DOHH2 (cell line): ENCODE measurements around the gene CIB4.

Source experiments
- H3F3A ChIP-seq: fragments of 200-600 bp; sonication (generic), shearing (Covaris generic); 2 replicates; pipeline ENCODE4 v1.6.0; 2016; ENCODE audit warnings: antibody characterized with exemption, mild to moderate bottlenecking; ENCODE audit not compliant: control insufficient read depth, insufficient read depth
- H3K27ac ChIP-seq: fragments of 200-600 bp; sonication (generic); 2 replicates; pipeline ENCODE4 v1.5.1; 2014; ENCODE audit warnings: low read depth, mild to moderate bottlenecking, low read length, moderate library complexity
- H3K27me3 ChIP-seq: fragments of 200-600 bp; sonication (generic); 2 replicates; pipeline ENCODE4 v1.6.1; 2014; ENCODE audit warnings: mild to moderate bottlenecking, low read length, mixed read lengths; ENCODE audit not compliant: control insufficient read depth
- H3K36me3 ChIP-seq: fragments of 200-600 bp; sonication (generic); 2 replicates; pipeline ENCODE4 v1.6.1; 2014; ENCODE audit warnings: mild to moderate bottlenecking, low read length, moderate library complexity, mixed read lengths; ENCODE audit not compliant: control insufficient read depth
- H3K4me1 ChIP-seq: fragments of 200-600 bp; sonication (generic); 2 replicates; pipeline ENCODE4 v1.6.1; 2014; ENCODE audit warnings: mild to moderate bottlenecking, low read length, mixed read lengths; ENCODE audit not compliant: control insufficient read depth
- H3K4me2 ChIP-seq: fragments of 200-600 bp; sonication (generic); 2 replicates; pipeline ENCODE4 v1.6.0; 2014; ENCODE audit warnings: mild to moderate bottlenecking, low read length, moderate library complexity
- H3K4me3 ChIP-seq: fragments of 200-600 bp; sonication (generic); 2 replicates; pipeline ENCODE4 v1.5.1; 2014; ENCODE audit warnings: mild to moderate bottlenecking, low read length, mixed read lengths
- H3K79me2 ChIP-seq: fragments of 200-600 bp; sonication (generic); 2 replicates; pipeline ENCODE4 v1.6.1; 2014; ENCODE audit warnings: mild to moderate bottlenecking, low read length, mixed read lengths; ENCODE audit not compliant: control insufficient read depth
- H3K9me2 ChIP-seq: fragments of 200-600 bp; sonication (generic); replicated peaks from 2 replicates; pipeline ENCODE4 v1.6.1; 2014; ENCODE audit warnings: mild to moderate bottlenecking, low read length, mixed read lengths; ENCODE audit not compliant: control insufficient read depth
- H3K9me3 ChIP-seq: fragments of 200-600 bp; sonication (generic); 2 replicates; pipeline ENCODE4 v1.6.1; 2014; ENCODE audit warnings: antibody characterized with exemption, low read length, mixed read lengths; ENCODE audit not compliant: control insufficient read depth, insufficient read depth
- H4K20me1 ChIP-seq: fragments of 200-600 bp; sonication (generic); 2 replicates; pipeline ENCODE4 v1.6.0; 2014; ENCODE audit warnings: low read depth, mild to moderate bottlenecking, antibody characterized with exemption, low read length, moderate library complexity; ENCODE audit not compliant: control insufficient read depth, insufficient read depth
- EZH2phosphoT487 ChIP-seq: fragments of 200-600 bp; sonication (generic); IDR thresholded peaks from 2 replicates; pipeline ENCODE4 v1.6.1; 2017; ENCODE audit warnings: borderline replicate concordance, mild to moderate bottlenecking, antibody characterized with exemption, low read length, moderate library complexity, mixed read lengths
- TF ChIP-seq, protein P1 (sequence below): fragments of 200-600 bp; sonication (generic); IDR thresholded peaks from one replicate; pipeline ENCODE4 v1.5.1; 2014; ENCODE audit warnings: antibody characterized with exemption, mild to moderate bottlenecking, low read depth, low read length; ENCODE audit not compliant: poor library complexity, severe bottlenecking

The CIB4 gene

DNA sequence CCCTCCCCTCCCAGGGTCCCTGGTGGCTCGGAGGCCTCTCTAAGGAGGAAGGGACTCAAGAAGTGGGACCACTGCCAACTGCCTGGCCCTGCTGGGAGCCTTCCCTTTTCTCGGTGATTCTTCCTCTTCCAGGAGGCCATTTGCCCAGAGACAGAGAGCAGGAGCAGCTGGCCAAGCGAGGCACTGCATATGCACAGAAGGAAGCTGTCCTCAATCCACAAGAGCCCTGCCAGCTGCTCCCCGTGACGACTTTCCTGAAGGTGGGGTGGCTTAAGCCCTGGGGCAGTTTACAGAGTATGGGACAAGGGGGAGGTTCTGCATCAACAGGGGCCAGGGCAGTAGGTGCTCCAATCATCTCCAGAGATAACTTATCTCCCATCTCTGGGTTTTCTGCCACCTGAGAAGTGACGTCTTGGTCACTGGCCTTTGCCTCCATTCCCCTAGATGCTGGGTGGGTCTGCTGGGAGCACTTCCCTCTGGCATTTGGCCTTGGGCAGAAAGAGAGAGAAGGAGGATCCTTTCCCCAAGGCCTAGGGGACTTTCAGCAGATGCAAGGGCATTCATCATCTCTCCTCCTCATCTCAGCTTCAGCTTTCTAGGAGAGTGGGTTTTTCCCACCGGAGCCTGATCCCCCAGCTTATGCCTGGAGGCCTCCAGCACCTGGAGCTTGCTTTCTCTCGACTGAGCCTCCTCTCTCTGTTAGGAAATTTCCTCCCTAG, 28.5 kb downstream of the CIB4 start:
- H3K4me3 ChIP-seq, result no peak overlapping the region
- TF ChIP-seq EZH2phosphoT487, result no peak
- TF ChIP-seq, protein P1, sequence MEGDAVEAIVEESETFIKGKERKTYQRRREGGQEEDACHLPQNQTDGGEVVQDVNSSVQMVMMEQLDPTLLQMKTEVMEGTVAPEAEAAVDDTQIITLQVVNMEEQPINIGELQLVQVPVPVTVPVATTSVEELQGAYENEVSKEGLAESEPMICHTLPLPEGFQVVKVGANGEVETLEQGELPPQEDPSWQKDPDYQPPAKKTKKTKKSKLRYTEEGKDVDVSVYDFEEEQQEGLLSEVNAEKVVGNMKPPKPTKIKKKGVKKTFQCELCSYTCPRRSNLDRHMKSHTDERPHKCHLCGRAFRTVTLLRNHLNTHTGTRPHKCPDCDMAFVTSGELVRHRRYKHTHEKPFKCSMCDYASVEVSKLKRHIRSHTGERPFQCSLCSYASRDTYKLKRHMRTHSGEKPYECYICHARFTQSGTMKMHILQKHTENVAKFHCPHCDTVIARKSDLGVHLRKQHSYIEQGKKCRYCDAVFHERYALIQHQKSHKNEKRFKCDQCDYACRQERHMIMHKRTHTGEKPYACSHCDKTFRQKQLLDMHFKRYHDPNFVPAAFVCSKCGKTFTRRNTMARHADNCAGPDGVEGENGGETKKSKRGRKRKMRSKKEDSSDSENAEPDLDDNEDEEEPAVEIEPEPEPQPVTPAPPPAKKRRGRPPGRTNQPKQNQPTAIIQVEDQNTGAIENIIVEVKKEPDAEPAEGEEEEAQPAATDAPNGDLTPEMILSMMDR, result no peak
- H3K9me3 ChIP-seq, result no peaks in the 10 kb centered on the region
- no peaks in the 10 kb centered on the region for H3F3A ChIP-seq
- H3K4me2 ChIP-seq, result no peak overlapping the region
- H3K36me3 ChIP-seq, result no peaks in the 10 kb centered on the region
- H3K79me2 ChIP-seq, result no peaks in the 10 kb centered on the region
- H3K27ac ChIP-seq, result no peak overlapping the region
- H3K4me1 ChIP-seq, result peaks cover 11% of the 10 kb centered on the region
- no peaks in the 10 kb centered on the region for H3K9me2 ChIP-seq
- peaks cover 3% of the 10 kb centered on the region; the same call in 1 of the 2 replicates for H3K27me3 ChIP-seq
- H4K20me1 ChIP-seq, result no peaks in the 10 kb centered on the region

DNA sequence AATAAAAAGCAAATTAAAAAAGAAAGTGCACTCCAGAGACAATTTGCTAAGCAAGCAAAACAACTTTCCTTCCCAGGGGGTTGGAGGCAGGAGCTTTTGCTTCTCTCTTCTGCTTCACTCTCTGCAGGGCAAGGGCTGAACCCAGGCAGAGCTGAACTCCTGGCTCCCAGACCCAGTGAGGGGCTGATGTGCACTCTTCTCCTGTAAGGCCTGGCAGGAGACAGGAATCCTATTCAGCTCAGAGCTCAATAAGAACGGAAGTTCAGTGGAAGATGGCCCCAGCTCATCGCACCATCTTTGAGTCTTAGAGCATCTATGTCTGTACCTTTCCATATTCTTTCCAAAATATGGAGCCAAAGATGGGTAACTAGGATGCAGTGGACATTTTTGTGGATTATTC, 29.1 kb downstream of the CIB4 start:
- H3K4me1 ChIP-seq, result peaks cover 11% of the 10 kb centered on the region

DNA sequence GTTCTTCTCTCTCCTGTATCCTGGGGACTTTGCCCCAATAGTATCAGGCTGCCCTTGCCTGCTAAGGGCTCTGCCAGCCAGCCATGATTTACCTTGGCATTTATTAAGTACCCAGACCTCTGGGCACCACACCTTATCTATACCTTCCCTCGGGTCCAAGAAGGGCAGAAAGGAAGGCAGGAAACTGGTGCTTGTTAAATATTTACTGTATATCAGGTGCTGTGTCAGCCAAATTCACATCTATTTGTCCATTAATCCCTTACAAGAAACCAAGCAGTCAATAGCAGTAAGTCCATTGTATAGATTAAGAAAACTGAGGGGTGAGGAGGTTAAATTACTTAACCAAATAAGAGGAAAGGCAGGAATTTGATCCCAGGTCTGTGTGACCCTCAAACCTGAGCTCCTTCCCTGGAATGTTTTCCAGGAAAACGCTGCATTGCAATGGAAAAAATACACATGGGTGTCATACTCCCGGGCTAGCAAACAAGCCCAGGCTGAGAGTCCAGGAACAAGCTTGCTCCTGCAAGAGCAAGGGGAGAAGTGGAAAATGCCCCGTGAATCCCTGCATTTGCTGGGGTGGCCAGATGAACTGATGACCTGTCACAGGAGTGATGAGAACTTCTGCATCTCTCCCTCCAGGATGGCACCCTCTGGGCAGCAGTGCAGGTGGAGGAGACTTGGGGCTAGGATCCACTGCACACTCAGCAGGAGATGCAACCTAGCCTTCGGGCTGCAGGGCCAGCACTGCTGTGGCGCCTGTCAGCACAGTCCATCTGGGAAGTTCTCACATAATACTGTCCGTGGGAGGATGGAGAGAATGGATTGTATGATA, 30.4 kb downstream of the CIB4 start:
- no peaks in the 10 kb centered on the region for H4K20me1 ChIP-seq
- no peaks in the 10 kb centered on the region for H3K9me3 ChIP-seq

More for the DNA sequence above, 29.1 kb downstream of the CIB4 start:
- Histone ChIP-seq H3K36me3 (no peaks in the 10 kb centered on the region), H3K4me3 (no peak overlapping the region), H3K9me3 (no peaks in the 10 kb centered on the region), H4K20me1 (no peaks in the 10 kb centered on the region), H3F3A (no peaks in the 10 kb centered on the region), H3K27me3 (peaks cover 3% of the 10 kb centered on the region; the same call in 1 of the 2 replicates), H3K27ac (no peak overlapping the region), H3K9me2 (no peaks in the 10 kb centered on the region), H3K4me2 (no peak overlapping the region), H3K79me2 (no peaks in the 10 kb centered on the region)
- TF ChIP-seq EZH2phosphoT487, result no peak
- TF ChIP-seq, protein P1, result no peak

More for the DNA sequence above, 30.4 kb downstream of the CIB4 start:
- H3K4me2 ChIP-seq, result peak overlapping the region; percentile 34; the same call in 1 of the 2 replicates
- H3F3A ChIP-seq, result no peaks in the 10 kb centered on the region
- no peak overlapping the region for H3K4me3 ChIP-seq
- H3K36me3 ChIP-seq, result no peaks in the 10 kb centered on the region
- H3K27me3 ChIP-seq, result peaks cover 3% of the 10 kb centered on the region; the same call in 1 of the 2 replicates
- no peaks in the 10 kb centered on the region for H3K9me2 ChIP-seq
- H3K27ac ChIP-seq, result no peak overlapping the region
- no peaks in the 10 kb centered on the region for H3K79me2 ChIP-seq
- H3K4me1 ChIP-seq, result peaks cover 11% of the 10 kb centered on the region
- TF ChIP-seq, protein P1, result no peak
- TF ChIP-seq EZH2phosphoT487, result no peak
